Measurements from ENCODE around the gene PRKAG2.

Gene PRKAG2

DNA sequence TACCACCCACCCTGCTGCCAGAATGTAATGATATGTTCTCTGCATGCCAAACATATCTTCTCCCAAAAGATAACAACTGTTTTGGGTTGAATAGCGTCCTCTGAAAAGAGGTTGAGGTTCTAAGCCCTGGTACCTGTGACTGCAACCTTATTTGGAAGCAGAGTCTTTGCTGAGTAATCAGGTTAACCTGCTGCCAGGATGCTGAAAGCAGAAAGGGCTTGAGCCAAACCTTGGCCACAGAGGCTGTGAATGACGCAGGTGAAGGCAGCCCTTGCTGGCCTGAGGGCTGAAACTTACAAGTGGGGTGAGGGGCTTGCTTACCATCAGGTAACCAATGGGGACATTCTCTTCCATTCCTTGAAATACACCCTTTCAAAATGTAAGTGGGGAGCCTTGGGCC lies 205.4 kb downstream of the PRKAG2 start:
- H3K4me2 ChIP-seq (ENCODE audit: low read depth, low read length, poor library complexity, severe bottlenecking): no peak overlapping the region
- H3K9me3 ChIP-seq (ENCODE audit: insufficient read depth, low read length): no peaks in the 10 kb centered on the region
- no peaks in the 10 kb centered on the region for H3F3A ChIP-seq (ENCODE audit: insufficient read depth)
- H3K27ac ChIP-seq (ENCODE audit: low read depth, low read length): no peak overlapping the region
- no peaks in the 10 kb centered on the region for H3K79me2 ChIP-seq (ENCODE audit: insufficient read depth, low read length)
- TF ChIP-seq, protein P1, sequence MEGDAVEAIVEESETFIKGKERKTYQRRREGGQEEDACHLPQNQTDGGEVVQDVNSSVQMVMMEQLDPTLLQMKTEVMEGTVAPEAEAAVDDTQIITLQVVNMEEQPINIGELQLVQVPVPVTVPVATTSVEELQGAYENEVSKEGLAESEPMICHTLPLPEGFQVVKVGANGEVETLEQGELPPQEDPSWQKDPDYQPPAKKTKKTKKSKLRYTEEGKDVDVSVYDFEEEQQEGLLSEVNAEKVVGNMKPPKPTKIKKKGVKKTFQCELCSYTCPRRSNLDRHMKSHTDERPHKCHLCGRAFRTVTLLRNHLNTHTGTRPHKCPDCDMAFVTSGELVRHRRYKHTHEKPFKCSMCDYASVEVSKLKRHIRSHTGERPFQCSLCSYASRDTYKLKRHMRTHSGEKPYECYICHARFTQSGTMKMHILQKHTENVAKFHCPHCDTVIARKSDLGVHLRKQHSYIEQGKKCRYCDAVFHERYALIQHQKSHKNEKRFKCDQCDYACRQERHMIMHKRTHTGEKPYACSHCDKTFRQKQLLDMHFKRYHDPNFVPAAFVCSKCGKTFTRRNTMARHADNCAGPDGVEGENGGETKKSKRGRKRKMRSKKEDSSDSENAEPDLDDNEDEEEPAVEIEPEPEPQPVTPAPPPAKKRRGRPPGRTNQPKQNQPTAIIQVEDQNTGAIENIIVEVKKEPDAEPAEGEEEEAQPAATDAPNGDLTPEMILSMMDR (IDR thresholded peaks at IDR 0.05; ENCODE audit: insufficient read depth, low read length, poor library complexity, severe bottlenecking): no peak
- TF ChIP-seq EZH2phosphoT487 (conservative IDR thresholded peaks at IDR 0.05; ENCODE audit: low read length): no peak
- H3K27me3 ChIP-seq (ENCODE audit: low read length): no peaks in the 10 kb centered on the region
- no peak overlapping the region for H3K9ac ChIP-seq (ENCODE audit: low read length)
- no peaks in the 10 kb centered on the region for H3K9me2 ChIP-seq (replicated peaks; ENCODE audit: insufficient read depth, low read length)
- H2AFZ ChIP-seq (ENCODE audit: low read depth, low read length, severe bottlenecking): no peak overlapping the region
- H4K20me1 ChIP-seq (ENCODE audit: low read depth, low read length): no peaks in the 10 kb centered on the region
- no peak overlapping the region for H3K4me3 ChIP-seq (ENCODE audit: insufficient read depth, low read length, poor library complexity, severe bottlenecking)
- H3K36me3 ChIP-seq (ENCODE audit: low read length): no peaks in the 10 kb centered on the region

DNA sequence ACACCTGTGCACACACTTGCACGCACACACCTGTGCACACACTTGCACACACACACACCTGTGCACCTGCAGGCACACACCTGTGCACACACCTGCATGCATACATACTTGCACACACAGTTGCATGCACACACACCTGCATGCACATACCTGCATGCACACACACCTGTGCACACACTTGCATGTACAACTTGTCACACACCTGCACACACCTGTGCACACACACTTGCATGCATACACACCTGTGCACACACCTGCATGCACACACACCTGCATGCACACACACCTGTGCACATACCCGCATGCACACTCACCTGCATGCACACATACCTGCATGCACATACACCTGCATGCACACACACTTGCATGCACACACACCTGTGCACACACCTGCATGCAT lies 207.2 kb downstream of the PRKAG2 start:
- Histone ChIP-seq H3K9me2 (replicated peaks; ENCODE audit: insufficient read depth, low read length) (no peaks in the 10 kb centered on the region), H3K36me3 (ENCODE audit: low read length) (no peaks in the 10 kb centered on the region), H3K79me2 (ENCODE audit: insufficient read depth, low read length) (no peaks in the 10 kb centered on the region), H3K27ac (ENCODE audit: low read depth, low read length) (no peak overlapping the region), H3K4me3 (ENCODE audit: insufficient read depth, low read length, poor library complexity, severe bottlenecking) (no peak overlapping the region), H3K9ac (ENCODE audit: low read length) (no peak overlapping the region), H3K9me3 (ENCODE audit: insufficient read depth, low read length) (no peaks in the 10 kb centered on the region), H3F3A (ENCODE audit: insufficient read depth) (no peaks in the 10 kb centered on the region), H4K20me1 (ENCODE audit: low read depth, low read length) (no peaks in the 10 kb centered on the region), H3K27me3 (ENCODE audit: low read length) (no peaks in the 10 kb centered on the region), H3K4me2 (ENCODE audit: low read depth, low read length, poor library complexity, severe bottlenecking) (no peak overlapping the region), H2AFZ (ENCODE audit: low read depth, low read length, severe bottlenecking) (no peak overlapping the region)
- TF ChIP-seq, protein P1 (IDR thresholded peaks at IDR 0.05; ENCODE audit: insufficient read depth, low read length, poor library complexity, severe bottlenecking): no peak
- TF ChIP-seq EZH2phosphoT487 (conservative IDR thresholded peaks at IDR 0.05; ENCODE audit: low read length): no peak

DNA sequence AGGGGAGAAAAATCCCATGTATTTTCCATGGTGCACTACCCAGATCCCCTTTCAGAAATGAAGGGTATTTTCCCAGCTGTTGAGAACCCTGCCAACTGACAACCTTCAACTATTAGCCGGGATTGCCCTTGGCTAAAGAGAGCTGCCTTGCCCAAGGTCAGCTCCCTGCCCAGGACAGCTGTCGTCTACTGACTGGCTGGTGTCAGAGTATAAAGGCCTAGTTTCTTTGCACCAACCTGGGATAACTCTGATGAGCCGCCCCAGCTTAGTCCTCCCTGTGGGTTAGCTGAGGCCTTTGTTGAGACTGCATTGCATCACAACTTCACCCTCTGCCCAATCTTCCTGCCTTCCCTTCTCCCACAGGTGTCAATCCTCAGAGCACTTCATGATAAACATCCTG lies 210.0 kb downstream of the PRKAG2 start:
- no peaks in the 10 kb centered on the region for H4K20me1 ChIP-seq (ENCODE audit: low read depth, low read length)
- H3K36me3 ChIP-seq (ENCODE audit: low read length): no peaks in the 10 kb centered on the region
- no peak overlapping the region for H3K9ac ChIP-seq (ENCODE audit: low read length)
- no peaks in the 10 kb centered on the region for H3F3A ChIP-seq (ENCODE audit: insufficient read depth)
- H3K9me3 ChIP-seq (ENCODE audit: insufficient read depth, low read length): no peaks in the 10 kb centered on the region
- no peak overlapping the region for H2AFZ ChIP-seq (ENCODE audit: low read depth, low read length, severe bottlenecking)
- no peak overlapping the region for H3K27ac ChIP-seq (ENCODE audit: low read depth, low read length)
- no peaks in the 10 kb centered on the region for H3K9me2 ChIP-seq (replicated peaks; ENCODE audit: insufficient read depth, low read length)
- H3K79me2 ChIP-seq (ENCODE audit: insufficient read depth, low read length): no peaks in the 10 kb centered on the region
- no peak overlapping the region for H3K4me2 ChIP-seq (ENCODE audit: low read depth, low read length, poor library complexity, severe bottlenecking)
- no peak overlapping the region for H3K4me3 ChIP-seq (ENCODE audit: insufficient read depth, low read length, poor library complexity, severe bottlenecking)
- H3K27me3 ChIP-seq (ENCODE audit: low read length): 0 out of 2 replicates have a peak, but pooled peaks cover 2% of the 10 kb centered on the region
- TF ChIP-seq EZH2phosphoT487 (conservative IDR thresholded peaks at IDR 0.05; ENCODE audit: low read length): no peak
- TF ChIP-seq, protein P1 (IDR thresholded peaks at IDR 0.05; ENCODE audit: insufficient read depth, low read length, poor library complexity, severe bottlenecking): no peak
